ENCODE measurements around the gene TMEM229A. TPM values are rescaled to one million over a fixed set of nuclear protein-coding genes. Genes with fewer than 3 reads are reported as not detected.
A peak's percentile ranks its signal among the peaks of the same experiment; 100 is the strongest.

Gene TMEM229A
- total and polyA plus RNA-seq, 9 of the 15 experiments (the other 6 are each of a cell fraction or from before 2014, with no cell fraction given): not detected

GRCh38 chr7:123992913-123993518, 39.9 kb downstream of the TMEM229A start (continued):
- TF ChIP-seq PYGO2 (tag; IDR thresholded peaks at IDR 0.05): peak; percentile 91
- no peak for TF ChIP-seq BCOR (IDR thresholded peaks at IDR 0.05)
- no peak for TF ChIP-seq ARID2 (IDR thresholded peaks at IDR 0.05)
- no peak for TF ChIP-seq SOX6 (IDR thresholded peaks at IDR 0.05)
- TF ChIP-seq PCBP1 (IDR thresholded peaks at IDR 0.05; ENCODE audit: low read depth, low read length, poor library complexity, severe bottlenecking): no peak
- TF ChIP-seq MTA1 (IDR thresholded peaks at IDR 0.05; ENCODE audit: borderline replicate concordance): no peak
- TF ChIP-seq SMARCA5 (IDR thresholded peaks at IDR 0.05): no peak
- TF ChIP-seq NFATC3 (IDR thresholded peaks at IDR 0.05): no peak
- TF ChIP-seq MCM7 (IDR thresholded peaks at IDR 0.05): no peak
- no peak for TF ChIP-seq ARNT (IDR thresholded peaks at IDR 0.05)
- no peak for TF ChIP-seq MCM2 (IDR thresholded peaks at IDR 0.05; ENCODE audit: low read depth)
- no peak for TF ChIP-seq BMI1 (IDR thresholded peaks at IDR 0.05; ENCODE audit: low read length)
- TF ChIP-seq SIRT6 (IDR thresholded peaks at IDR 0.05; ENCODE audit: low read depth, low read length): no peak
- no peak for TF ChIP-seq SIX5 (IDR thresholded peaks at IDR 0.05; ENCODE audit: borderline replicate concordance in 1 of 2, insufficient read depth in 1 of 2, low read depth in 1 of 2, low read length in 2 of 2)
- peak; percentile 84 for TF ChIP-seq GMEB1 (CRISPR knock-in tag; IDR thresholded peaks at IDR 0.05)
- TF ChIP-seq HNRNPL (IDR thresholded peaks at IDR 0.05; ENCODE audit: low read depth, low read length): no peak
- no peak for TF ChIP-seq MAFG (tag; conservative IDR thresholded peaks at IDR 0.05)
- TF ChIP-seq ZNF696 (CRISPR knock-in tag; conservative IDR thresholded peaks at IDR 0.05): no peak
- TF ChIP-seq THAP7 (CRISPR knock-in tag; IDR thresholded peaks at IDR 0.05): peak; percentile 86
- TF ChIP-seq ARID1B (IDR thresholded peaks at IDR 0.05): no peak
- TF ChIP-seq GTF2F1 (IDR thresholded peaks at IDR 0.05; ENCODE audit: low read depth, low read length): no peak
- TF ChIP-seq FOXA1 (IDR thresholded peaks at IDR 0.05; ENCODE audit: borderline replicate concordance): no peak
- TF ChIP-seq KDM2B (CRISPR knock-in tag; IDR thresholded peaks at IDR 0.05): no peak
- TF ChIP-seq E2F4 (CRISPR knock-in tag; IDR thresholded peaks at IDR 0.05; ENCODE audit: low read depth): no peak
- TF ChIP-seq ZNF3 (CRISPR knock-in tag; IDR thresholded peaks at IDR 0.05): peak; percentile 83; the same call in 1 of the 2 replicates
- no peak for TF ChIP-seq ZNF398 (CRISPR knock-in tag; IDR thresholded peaks at IDR 0.05)
- no peak for TF ChIP-seq IFI16 (CRISPR knock-in tag; IDR thresholded peaks at IDR 0.05)
- peak; percentile 99 for TF ChIP-seq ZNF76 (CRISPR knock-in tag; IDR thresholded peaks at IDR 0.05; ENCODE audit: borderline replicate concordance)
